GM06990 (cell line): Measurements from ENCODE around the gene ZNF425.

Source experiments
- DNase-seq: peaks from one replicate; pipeline ENCODE4 v3.0.0-alpha.2; 2011; ENCODE audit not compliant: insufficient read length; ENCODE audit errors: extremely low read depth
- H3K27me3 ChIP-seq: replicated peaks from 2 replicates; pipeline ENCODE4 v1.6.0; 2011; ENCODE audit warnings: low read length; ENCODE audit not compliant: control insufficient read depth, insufficient read depth
- H3K36me3 ChIP-seq: 2 replicates; pipeline ENCODE4 v1.5.1; 2011; ENCODE audit warnings: low read length; ENCODE audit not compliant: control insufficient read depth, insufficient read depth
- H3K4me3 ChIP-seq: replicated peaks from 2 replicates; pipeline ENCODE4 v1.5.1; 2011; ENCODE audit warnings: low read depth, mild to moderate bottlenecking, control low read depth, low read length
- CTCF ChIP-seq: IDR thresholded peaks from 2 replicates; pipeline ENCODE4 v1.5.1; 2011; ENCODE audit warnings: low read length, control low read depth, mild to moderate bottlenecking, inconsistent platforms; ENCODE audit not compliant: insufficient read depth, poor library complexity, severe bottlenecking

Gene ZNF425

GRCh38 chr7:149125189-149125862 is 798 bp downstream of the ZNF425 start:
- no peak for DNase-seq
- TF ChIP-seq CTCF, result no peak

GRCh38 chr7:149109969-149110368 is 16.2 kb downstream of the ZNF425 start:
- no peaks in the 10 kb centered on the region for H3K36me3 ChIP-seq
- TF ChIP-seq CTCF, result no peak
- no peaks in the 10 kb centered on the region for H3K27me3 ChIP-seq
- DNase-seq, result no peak
- no peak overlapping the region for H3K4me3 ChIP-seq

More at GRCh38 chr7:149125189-149125862, 798 bp downstream of the ZNF425 start:
- peak overlapping the region; percentile 99 for H3K4me3 ChIP-seq
- no peaks in the 10 kb centered on the region; the same call in 1 of the 2 replicates for H3K36me3 ChIP-seq
- H3K27me3 ChIP-seq, result no peaks in the 10 kb centered on the region

GRCh38 chr7:149104749-149105148 is 21.4 kb downstream of the ZNF425 start:
- Histone ChIP-seq H3K27me3 (no peaks in the 10 kb centered on the region), H3K36me3 (no peaks in the 10 kb centered on the region; the same call in none of the 2 replicates), H3K4me3 (no peak overlapping the region)
- DNase-seq, result no peak
- no peak for TF ChIP-seq CTCF

GRCh38 chr7:149104214-149104613 is 21.9 kb downstream of the ZNF425 start:
- Histone ChIP-seq H3K4me3 (no peak overlapping the region), H3K27me3 (no peaks in the 10 kb centered on the region)

GRCh38 chr7:149103424-149103823 is 22.7 kb downstream of the ZNF425 start:
- Histone ChIP-seq H3K4me3 (no peak overlapping the region), H3K36me3 (no peaks in the 10 kb centered on the region; the same call in none of the 2 replicates), H3K27me3 (no peaks in the 10 kb centered on the region)
- no peak for DNase-seq
- no peak for TF ChIP-seq CTCF

More at GRCh38 chr7:149104214-149104613, 21.9 kb downstream of the ZNF425 start:
- DNase-seq, result no peak
- TF ChIP-seq CTCF, result no peak
- H3K36me3 ChIP-seq, result no peaks in the 10 kb centered on the region; the same call in none of the 2 replicates
